Cortex of kidney (tissue), 1 donor: ENCODE measurements around the gene ITM2A.

ENCODE experiments used
- DNase-seq: peaks from one replicate; lab custom pipeline; 2025; lab: John Stamatoyannopoulos, UW

ITM2A gene

GRCh38 chrX:79366873-79367749 lies at the start of gene ITM2A:
Gene ITM2A (minus strand): TSS chrX:79367334. CDS start chrX:79367215, 119 bp downstream.
- DNase-seq = no peak

- no peak for DNase-seq
These were observed 47.9 kb upstream of the ITM2A start for GRCh38 chrX:79415056-79415455.

GRCh38 chrX:79413963-79414362 lies 46.8 kb upstream of the ITM2A start:
- DNase-seq = no peak

- DNase-seq = no peak
These were observed 45.8 kb upstream of the ITM2A start for GRCh38 chrX:79412972-79413371.

GRCh38 chrX:79412166-79412565 lies 45.0 kb upstream of the ITM2A start:
- no peak for DNase-seq

GRCh38 chrX:79409657-79410056 lies 42.5 kb upstream of the ITM2A start:
- DNase-seq = no peak

- no peak for DNase-seq
These were observed 41.6 kb upstream of the ITM2A start for GRCh38 chrX:79408623-79409322.

GRCh38 chrX:79400623-79401022 lies 33.5 kb upstream of the ITM2A start:
- no peak for DNase-seq

GRCh38 chrX:79375340-79375739 lies 8.2 kb upstream of the ITM2A start:
- DNase-seq = no peak

GRCh38 chrX:79371640-79372039 lies 4.5 kb upstream of the ITM2A start:
- no peak for DNase-seq

- no peak for DNase-seq
These were observed 4.0 kb upstream of the ITM2A start for GRCh38 chrX:79371101-79371500.

- DNase-seq = no peak
These were observed 2.7 kb upstream of the ITM2A start for GRCh38 chrX:79369871-79370270.

GRCh38 chrX:79368441-79368840 lies 1.3 kb upstream of the ITM2A start:
- DNase-seq = no peak

GRCh38 chrX:79367907-79368306 lies 773 bp upstream of the ITM2A start:
- no peak for DNase-seq

GRCh38 chrX:79366556-79366872 lies 620 bp downstream of the ITM2A start:
- DNase-seq = no peak

GRCh38 chrX:79365591-79365990 lies 1.5 kb downstream of the ITM2A start:
- DNase-seq = no peak

GRCh38 chrX:79364306-79364705 lies 2.8 kb downstream of the ITM2A start:
- no peak for DNase-seq

GRCh38 chrX:79361192-79361870 lies 5.8 kb downstream of the ITM2A start:
- DNase-seq = no peak

GRCh38 chrX:79336869-79337815 lies 30.0 kb downstream of the ITM2A start:
- DNase-seq = no peak

GRCh38 chrX:79330022-79330421 lies 37.1 kb downstream of the ITM2A start:
- no peak for DNase-seq

- DNase-seq = no peak
These were observed 41.7 kb downstream of the ITM2A start for GRCh38 chrX:79325263-79325958.
